ENCODE measurements around the gene PALM2AKAP2.

DNA sequence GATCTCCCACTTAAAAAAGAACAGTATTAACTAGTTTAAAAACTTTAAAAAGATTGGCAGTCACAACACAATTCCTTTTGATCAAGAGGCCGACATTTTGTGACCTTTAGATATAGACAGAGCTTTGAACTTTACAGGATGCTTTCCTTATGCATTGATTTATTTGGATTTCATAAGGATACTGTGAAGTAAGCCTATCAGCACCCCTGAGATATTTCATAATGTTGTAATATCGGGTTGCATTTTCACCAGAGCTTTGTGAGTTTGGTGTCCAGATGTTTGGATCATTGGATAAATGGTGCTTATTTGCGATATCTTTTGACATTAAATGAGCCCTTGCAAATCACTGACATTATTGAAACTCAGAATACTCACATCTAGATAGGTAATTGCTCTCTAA lies 7.7 kb downstream of the PALM2AKAP2 start:
- TF ChIP-seq, protein P1, sequence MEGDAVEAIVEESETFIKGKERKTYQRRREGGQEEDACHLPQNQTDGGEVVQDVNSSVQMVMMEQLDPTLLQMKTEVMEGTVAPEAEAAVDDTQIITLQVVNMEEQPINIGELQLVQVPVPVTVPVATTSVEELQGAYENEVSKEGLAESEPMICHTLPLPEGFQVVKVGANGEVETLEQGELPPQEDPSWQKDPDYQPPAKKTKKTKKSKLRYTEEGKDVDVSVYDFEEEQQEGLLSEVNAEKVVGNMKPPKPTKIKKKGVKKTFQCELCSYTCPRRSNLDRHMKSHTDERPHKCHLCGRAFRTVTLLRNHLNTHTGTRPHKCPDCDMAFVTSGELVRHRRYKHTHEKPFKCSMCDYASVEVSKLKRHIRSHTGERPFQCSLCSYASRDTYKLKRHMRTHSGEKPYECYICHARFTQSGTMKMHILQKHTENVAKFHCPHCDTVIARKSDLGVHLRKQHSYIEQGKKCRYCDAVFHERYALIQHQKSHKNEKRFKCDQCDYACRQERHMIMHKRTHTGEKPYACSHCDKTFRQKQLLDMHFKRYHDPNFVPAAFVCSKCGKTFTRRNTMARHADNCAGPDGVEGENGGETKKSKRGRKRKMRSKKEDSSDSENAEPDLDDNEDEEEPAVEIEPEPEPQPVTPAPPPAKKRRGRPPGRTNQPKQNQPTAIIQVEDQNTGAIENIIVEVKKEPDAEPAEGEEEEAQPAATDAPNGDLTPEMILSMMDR (IDR thresholded peaks at IDR 0.05; ENCODE audit: extremely low read depth in 1 of 2, insufficient read depth in 1 of 2, low read depth in 1 of 2, low read length in 2 of 2), result no peak
- TF ChIP-seq EZH2 (IDR thresholded peaks at IDR 0.05; ENCODE audit: borderline replicate concordance, low read depth, low read length, severe bottlenecking), result no peak
- no peak for TF ChIP-seq MYC (IDR thresholded peaks at IDR 0.05; ENCODE audit: low read depth, low read length)
- no peak for TF ChIP-seq POLR2A (IDR thresholded peaks at IDR 0.05; ENCODE audit: low read depth, low read length)
- no peak for TF ChIP-seq GATA2 (IDR thresholded peaks at IDR 0.05; ENCODE audit: insufficient read depth, insufficient read length, low read depth, low read length)
- TF ChIP-seq, protein P2, sequence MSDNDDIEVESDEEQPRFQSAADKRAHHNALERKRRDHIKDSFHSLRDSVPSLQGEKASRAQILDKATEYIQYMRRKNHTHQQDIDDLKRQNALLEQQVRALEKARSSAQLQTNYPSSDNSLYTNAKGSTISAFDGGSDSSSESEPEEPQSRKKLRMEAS (IDR thresholded peaks at IDR 0.05; ENCODE audit: insufficient read depth, insufficient read length), result no peak
